NCI-H2171 treated with DMSO at 0.1 percent for 48 hours (cell line): ENCODE measurements around the gene BRMS1L.

ENCODE experiments used
- DNase-seq: peaks from one replicate; lab custom pipeline; 2025; lab: John Stamatoyannopoulos, UW

The BRMS1L gene

GRCh38 chr14:35865611-35866324, 39.6 kb downstream of the BRMS1L start:
- no peak for DNase-seq

- no peak for DNase-seq
These were observed 40.6 kb downstream of the BRMS1L start for GRCh38 chr14:35866595-35867279.

GRCh38 chr14:35867280-35867629, 41.1 kb downstream of the BRMS1L start:
- no peak for DNase-seq

GRCh38 chr14:35875296-35875695, 49.2 kb downstream of the BRMS1L start:
- no peak for DNase-seq

- DNase-seq: no peak
These were observed 51.1 kb downstream of the BRMS1L start for GRCh38 chr14:35877276-35877675.

- peak; percentile 43 for DNase-seq
These were observed 52.4 kb downstream of the BRMS1L start for GRCh38 chr14:35878272-35879150.

- DNase-seq: no peak
These were observed 53.1 kb downstream of the BRMS1L start for GRCh38 chr14:35879151-35879648.

GRCh38 chr14:35879654-35880249, 53.6 kb downstream of the BRMS1L start:
- DNase-seq: peak; percentile 18

- no peak for DNase-seq
These were observed 55.1 kb downstream of the BRMS1L start for GRCh38 chr14:35881280-35881679.

- DNase-seq: peak; percentile 54
These were observed 57.6 kb downstream of the BRMS1L start for GRCh38 chr14:35883677-35884293.

GRCh38 chr14:35890308-35890707, 64.2 kb downstream of the BRMS1L start:
- no peak for DNase-seq

- no peak for DNase-seq
These were observed 69.1 kb downstream of the BRMS1L start for GRCh38 chr14:35895256-35895655.

- peak; percentile 15 for DNase-seq
These were observed 71.5 kb downstream of the BRMS1L start for GRCh38 chr14:35897616-35898111.

- no peak for DNase-seq
These were observed 72.2 kb downstream of the BRMS1L start for GRCh38 chr14:35898217-35898775.

- no peak for DNase-seq
These were observed 74.6 kb downstream of the BRMS1L start for GRCh38 chr14:35900741-35901140.

- DNase-seq: no peak
These were observed 83.5 kb downstream of the BRMS1L start for GRCh38 chr14:35909665-35910064.

GRCh38 chr14:35910191-35910590, 84.1 kb downstream of the BRMS1L start:
- DNase-seq: no peak

- DNase-seq: no peak
These were observed 85.0 kb downstream of the BRMS1L start for GRCh38 chr14:35911097-35911496.

- DNase-seq: no peak
These were observed 89.0 kb downstream of the BRMS1L start for GRCh38 chr14:35915185-35915584.

GRCh38 chr14:35915775-35916174, 89.6 kb downstream of the BRMS1L start:
- DNase-seq: no peak
